KG1 (cell line): ENCODE measurements around the gene DLGAP1.

Experiments
- DNase-seq: peaks from one replicate; lab custom pipeline; 2025; lab: John Stamatoyannopoulos, UW

The DLGAP1 gene

GRCh38 chr18:3932276-3932675 is 522.8 kb downstream of the DLGAP1 start:
- DNase-seq: no peak

GRCh38 chr18:3931542-3932112 is 523.5 kb downstream of the DLGAP1 start:
- no peak for DNase-seq

- DNase-seq: no peak
Measured at GRCh38 chr18:3931013-3931315, 524.1 kb downstream of the DLGAP1 start.

- DNase-seq: no peak
Measured at GRCh38 chr18:3930126-3931012, 524.7 kb downstream of the DLGAP1 start.

GRCh38 chr18:3924455-3924854 is 530.7 kb downstream of the DLGAP1 start:
- DNase-seq: no peak

- no peak for DNase-seq
Measured at GRCh38 chr18:3923750-3924149, 531.4 kb downstream of the DLGAP1 start.

- DNase-seq: no peak
Measured at GRCh38 chr18:3921826-3922225, 533.3 kb downstream of the DLGAP1 start.

- DNase-seq: no peak
Measured at GRCh38 chr18:3920832-3921231, 534.3 kb downstream of the DLGAP1 start.

- no peak for DNase-seq
Measured at GRCh38 chr18:3919396-3920061, 535.6 kb downstream of the DLGAP1 start.

- no peak for DNase-seq
Measured at GRCh38 chr18:3916082-3916481, 539.0 kb downstream of the DLGAP1 start.

- DNase-seq: no peak
Measured at GRCh38 chr18:3914833-3915610, 540.1 kb downstream of the DLGAP1 start.

GRCh38 chr18:3914109-3914508 is 541.0 kb downstream of the DLGAP1 start:
- no peak for DNase-seq

GRCh38 chr18:3912705-3913104 is 542.4 kb downstream of the DLGAP1 start:
- no peak for DNase-seq

- no peak for DNase-seq
Measured at GRCh38 chr18:3911413-3911812, 543.7 kb downstream of the DLGAP1 start.

- DNase-seq: no peak
Measured at GRCh38 chr18:3910512-3910911, 544.6 kb downstream of the DLGAP1 start.

GRCh38 chr18:3907955-3908354 is 547.2 kb downstream of the DLGAP1 start:
- DNase-seq: no peak

GRCh38 chr18:3906116-3906750 is 548.9 kb downstream of the DLGAP1 start:
- DNase-seq: no peak

GRCh38 chr18:3903337-3903736 is 551.8 kb downstream of the DLGAP1 start:
- DNase-seq: no peak

GRCh38 chr18:3902676-3903075 is 552.4 kb downstream of the DLGAP1 start:
- no peak for DNase-seq

- DNase-seq: no peak
Measured at GRCh38 chr18:3901811-3902210, 553.3 kb downstream of the DLGAP1 start.

- no peak for DNase-seq
Measured at GRCh38 chr18:3901042-3901441, 554.1 kb downstream of the DLGAP1 start.

- DNase-seq: no peak
Measured at GRCh38 chr18:3900327-3900726, 554.8 kb downstream of the DLGAP1 start.
